HG03460 (cell line): ENCODE data around the gene OSBPL10.
"Not testable (repeated sequence)": the region's sequence is repeated elsewhere in the genome, so short reads cannot be mapped to it uniquely, and the experiment has no call there.

Source experiments
- ATAC-seq: cut with Tn5 transposase; IDR thresholded peaks from one replicate; pipeline ENCODE4 v1.9.1; 2021; ENCODE audit not compliant: unreplicated experiment

The OSBPL10 gene

GRCh38 chr3:31993843-31994242 is 12.8 kb upstream of the OSBPL10 start:
- ATAC-seq = no peak

DNA sequence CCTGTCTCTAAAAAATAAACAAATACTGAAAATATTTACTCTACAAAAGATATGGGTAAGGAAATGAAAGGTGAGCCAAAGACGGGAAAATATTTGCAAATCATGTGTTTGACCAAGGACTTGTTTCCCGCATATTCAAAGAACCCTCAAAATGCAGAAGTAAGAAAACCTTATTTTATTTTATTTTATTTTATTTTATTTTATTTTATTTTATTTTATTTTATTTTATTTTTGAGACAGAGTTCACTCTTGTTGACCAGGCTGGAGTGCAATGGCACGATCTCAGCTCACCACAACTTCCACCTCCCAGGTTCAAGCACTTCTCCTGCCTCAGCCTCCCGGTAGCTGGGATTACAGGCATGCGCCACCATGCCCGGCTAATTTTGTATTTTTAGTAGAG is 11.9 kb upstream of the OSBPL10 start:
- ATAC-seq = not testable (repeated sequence)

GRCh38 chr3:31988271-31988670 is 7.2 kb upstream of the OSBPL10 start:
- ATAC-seq = no peak

GRCh38 chr3:31985831-31986230 is 4.8 kb upstream of the OSBPL10 start:
- no peak for ATAC-seq

DNA sequence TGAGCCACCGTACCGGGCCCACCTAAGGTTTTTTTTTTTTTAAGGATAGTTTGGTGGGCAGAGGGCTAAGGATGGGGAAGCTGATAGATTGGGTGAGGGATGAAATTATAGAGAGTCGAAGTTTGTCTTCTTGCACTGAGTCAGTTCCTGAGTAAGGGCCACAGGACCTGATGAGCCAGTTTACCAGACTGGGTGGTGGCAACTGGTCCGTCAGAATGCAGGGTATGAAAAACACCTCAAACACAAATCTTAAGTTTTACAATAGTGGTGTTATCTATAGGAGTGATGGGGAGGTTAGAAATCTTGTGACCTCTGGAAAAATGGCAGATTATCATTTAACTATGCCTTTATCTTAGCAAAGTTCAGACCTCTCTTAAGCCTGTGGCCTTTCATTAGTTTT is 3.3 kb upstream of the OSBPL10 start:
- no peak for ATAC-seq

DNA sequence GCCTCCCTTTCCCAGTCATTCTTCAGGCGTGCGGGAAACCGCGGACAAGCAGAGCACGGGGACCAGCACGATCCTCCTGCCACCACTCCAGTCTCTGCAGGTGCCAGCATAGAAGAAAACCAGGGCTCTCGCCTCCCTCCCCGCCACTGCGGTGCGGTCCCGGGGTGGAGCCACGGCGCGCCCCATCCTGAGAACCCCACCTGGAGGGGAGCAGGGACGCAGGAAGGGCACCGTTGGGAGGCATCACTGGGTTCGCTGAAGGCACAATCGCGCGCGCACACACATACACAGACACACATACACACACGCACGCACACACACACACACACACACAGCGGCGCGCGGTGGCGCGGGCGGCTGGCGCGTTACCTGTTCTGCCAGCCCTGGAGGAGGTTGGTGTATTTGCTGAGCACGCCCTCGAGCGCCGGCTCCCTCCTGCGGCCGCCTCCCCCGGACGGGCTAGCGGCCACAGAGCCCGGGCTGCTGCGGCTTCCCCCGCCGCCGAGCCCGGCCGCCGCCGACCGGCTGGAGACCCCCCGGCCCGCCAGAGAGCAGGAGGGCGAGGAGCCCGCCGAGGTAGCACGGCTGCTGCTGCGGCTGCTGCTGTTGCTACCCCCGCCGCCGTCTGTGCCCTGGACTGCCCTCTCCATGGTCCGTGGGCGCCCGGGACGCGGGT is 394 bp downstream of the OSBPL10 start:
- no peak for ATAC-seq

GRCh38 chr3:31979001-31979697 is 1.9 kb downstream of the OSBPL10 start:
- ATAC-seq = no peak

- ATAC-seq = no peak
Measured at GRCh38 chr3:31978553-31978952, 2.5 kb downstream of the OSBPL10 start.

- no peak for ATAC-seq
Measured at GRCh38 chr3:31977736-31978135, 3.3 kb downstream of the OSBPL10 start.

- ATAC-seq = no peak
Measured at GRCh38 chr3:31976302-31976701, 4.8 kb downstream of the OSBPL10 start.

GRCh38 chr3:31974964-31975363 is 6.1 kb downstream of the OSBPL10 start:
- no peak for ATAC-seq

DNA sequence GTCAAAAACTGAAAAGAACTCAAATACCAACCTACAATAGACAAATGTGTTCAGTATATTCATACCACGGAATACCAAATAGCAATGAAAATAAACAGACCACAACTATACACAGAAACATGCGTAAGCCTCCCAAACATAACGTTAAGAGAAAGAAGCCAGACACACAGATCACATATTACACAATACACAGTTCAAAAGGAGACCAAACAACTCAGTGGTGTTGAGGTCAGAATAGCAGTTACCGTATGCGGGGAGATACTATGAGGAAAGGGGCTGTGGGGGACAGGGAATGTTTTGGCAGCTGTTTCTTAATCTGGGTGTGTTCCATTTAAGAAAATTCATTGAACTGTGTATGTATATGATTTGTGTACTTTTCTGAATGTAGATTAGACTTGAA is 6.6 kb downstream of the OSBPL10 start:
- ATAC-seq = no peak

- no peak for ATAC-seq
Measured at GRCh38 chr3:31973837-31974236, 7.2 kb downstream of the OSBPL10 start.

DNA sequence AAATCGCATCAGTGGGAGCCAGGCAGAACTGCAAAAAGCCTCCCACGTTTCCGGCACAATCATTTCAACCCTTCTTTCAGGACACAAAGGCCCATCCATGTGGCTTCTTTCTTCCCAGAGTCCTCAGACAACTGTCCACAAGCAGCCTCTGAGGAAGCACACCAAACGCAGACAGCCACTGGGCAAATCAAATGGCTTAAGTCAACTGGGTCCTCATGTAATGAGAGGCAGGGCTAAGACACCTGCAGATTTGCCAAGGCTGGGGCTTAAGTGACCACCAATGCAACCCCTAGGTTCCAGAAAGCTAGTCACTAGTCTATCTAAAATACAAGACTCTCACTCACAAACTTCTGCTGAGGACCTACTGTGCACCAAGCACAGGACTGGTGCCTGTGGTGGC is 8.0 kb downstream of the OSBPL10 start:
- ATAC-seq = no peak

GRCh38 chr3:31971607-31972006 is 9.5 kb downstream of the OSBPL10 start:
- no peak for ATAC-seq

- ATAC-seq = no peak
Measured at GRCh38 chr3:31968927-31969418, 12.1 kb downstream of the OSBPL10 start.

DNA sequence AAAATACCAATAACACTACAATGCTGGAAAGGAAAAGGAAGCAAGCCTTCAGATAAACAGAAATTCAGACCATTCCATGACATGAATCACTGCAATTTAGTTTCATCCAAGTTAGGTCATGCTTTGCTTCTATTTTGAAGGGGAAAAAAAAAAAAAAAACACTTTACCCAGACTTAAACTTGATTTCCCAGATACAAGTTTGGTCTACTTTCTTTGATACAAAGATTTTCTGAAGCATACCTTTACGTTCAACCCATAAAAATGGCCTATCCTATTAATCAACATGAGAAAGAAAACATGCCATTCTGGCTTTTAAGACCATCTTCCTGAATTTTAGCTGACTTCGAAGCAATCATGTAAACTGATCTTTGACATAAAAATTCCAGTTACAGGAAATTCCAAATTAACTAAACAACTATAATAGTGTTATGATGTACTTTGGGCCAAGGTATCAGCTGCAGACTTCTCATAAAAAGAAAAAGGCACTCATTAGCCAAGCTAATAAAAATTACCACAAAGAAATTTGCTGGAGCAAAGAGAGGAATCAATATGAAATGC is 12.6 kb downstream of the OSBPL10 start:
- no peak for ATAC-seq

- no peak for ATAC-seq
Measured at GRCh38 chr3:31967592-31967991, 13.5 kb downstream of the OSBPL10 start.

- ATAC-seq = no peak
Measured at GRCh38 chr3:31966978-31967591, 14.0 kb downstream of the OSBPL10 start.

DNA sequence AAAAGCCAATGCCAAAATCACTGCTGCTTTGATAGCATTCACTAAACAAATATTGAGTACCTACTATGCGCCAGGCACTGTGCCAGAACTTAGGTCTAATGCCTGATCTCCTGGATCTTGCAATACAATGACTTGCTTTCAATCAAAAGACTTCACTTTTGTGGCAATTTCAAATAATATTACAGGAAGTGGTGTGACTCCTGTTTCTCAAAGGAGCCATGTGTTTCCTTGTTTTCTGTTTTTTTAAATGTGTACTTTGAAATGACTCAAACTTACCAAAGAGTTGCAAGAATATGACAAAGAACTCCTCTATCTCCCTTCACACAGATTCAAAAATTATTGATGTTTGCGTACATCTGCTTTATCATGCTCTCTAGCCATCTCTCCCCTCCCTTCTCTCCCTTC is 18.3 kb downstream of the OSBPL10 start:
- ATAC-seq = no peak

- peak; percentile 61 for ATAC-seq
Measured at GRCh38 chr3:31960793-31961431, 20.1 kb downstream of the OSBPL10 start.
